K562 (cell line): Measurements from ENCODE around the gene SCN1A. TPM values are rescaled to one million over a fixed set of nuclear protein-coding genes. Genes with fewer than 3 reads are reported as not detected.
A peak's percentile ranks its signal among the peaks of the same experiment; 100 is the strongest.

Experiments
- ATAC-seq: fragments of 200-7000 bp; cut with Tn5 transposase; 3 replicates; pipeline ENCODE4 v1.9.1; 2020; ENCODE audit warnings: moderate library complexity
- BruUV-seq: library from RNA; stranded (reverse); fragments of 400-500 nt; replicated peaks from 2 replicates; lab custom pipeline; 2021; lab: Mats Ljungman, UMichigan
- CTCF ChIA-PET: fragments of 300-600 bp; formaldehyde crosslinking; extraction: SDS; loops from one replicate; lab custom pipeline; 2021; ENCODE audit warnings: low intra/inter-chr PET ratio; lab: Yijun Ruan, JAX
- POLR2A ChIA-PET: fragments of 300-600, 350-650 bp; sonication (Branson Sonifier 250); formaldehyde crosslinking; extraction: SDS; loops from one replicate; lab custom pipeline; 2021; ENCODE audit warnings: antibody characterized with exemption, inconsistent platforms; lab: Yijun Ruan, JAX
- DNase-seq, 4 experiments: peaks; one replicate each; pipeline versions ENCODE4 v3.0.0 to v3.0.0-alpha.2; 2011 to 2018; ENCODE audit warnings: low spot score in 3 of 4, mixed read lengths in 3 of 4; ENCODE audit errors: extremely low read depth in 1 of 4
- FAIRE-seq: peaks from 2 replicates; lab custom pipeline; 2011; peaks lifted over from hg19 to GRCh38; lab: Jason Lieb, UNC
- H2AFZ ChIP-seq: 2 replicates; pipeline ENCODE4 v1.6.0; 2011; ENCODE audit warnings: low read depth, low read length, control low read depth, inconsistent platforms
- H3K27ac ChIP-seq: fragments of 200-600 bp; 3 replicates; pipeline ENCODE4 v1.8.0; 2011; ENCODE audit warnings: low read depth, mild to moderate bottlenecking, control low read depth, inconsistent platforms, low read length, moderate library complexity, mixed read lengths; ENCODE audit errors: extremely low read depth
- H3K27me3 ChIP-seq, 2 experiments: fragments of 300-600 bp in 1 of 2; 2 replicates in 1 of 2; 3 replicates in 1 of 2; pipeline versions ENCODE4 v1.6.0 to v1.8.0; 2011; ENCODE audit warnings: inconsistent platforms in 2 of 2, low read length in 2 of 2, mild to moderate bottlenecking in 1 of 2, mixed read lengths in 1 of 2, moderate library complexity in 1 of 2; ENCODE audit not compliant: control insufficient read depth in 2 of 2, insufficient read depth in 2 of 2
- H3K36me3 ChIP-seq: fragments of 300-600 bp; 3 replicates; pipeline ENCODE4 v1.8.0; 2011; ENCODE audit warnings: mild to moderate bottlenecking, low read length, inconsistent platforms; ENCODE audit not compliant: control insufficient read depth, insufficient read depth
- H3K4me1 ChIP-seq, 2 experiments: fragments of 200-600 bp in 1 of 2; replicated peaks in 1 of 2; 2 replicates in 1 of 2; 3 replicates in 1 of 2; pipeline versions ENCODE4 v1.5.1 to v1.8.0; 2011; ENCODE audit warnings: inconsistent platforms in 2 of 2, low read length in 2 of 2, mild to moderate bottlenecking in 1 of 2, mixed read lengths in 1 of 2, moderate library complexity in 1 of 2; ENCODE audit not compliant: control insufficient read depth in 2 of 2, insufficient read depth in 2 of 2
- H3K4me2 ChIP-seq: 2 replicates; pipeline ENCODE4 v1.6.1; 2011; ENCODE audit warnings: low read length, control low read depth, inconsistent platforms, mixed read lengths; ENCODE audit not compliant: insufficient read depth
- H3K4me3 ChIP-seq: fragments of 200-600 bp; sonication (generic), shearing (Covaris generic); 2 replicates; pipeline ENCODE4 v1.5.1; 2016; ENCODE audit warnings: control low read depth, inconsistent platforms
- H3K79me2 ChIP-seq: fragments of 200-600 bp; 3 replicates; pipeline ENCODE4 v1.8.0; 2011; ENCODE audit warnings: low read length, inconsistent platforms; ENCODE audit not compliant: control insufficient read depth, insufficient read depth
- H3K9ac ChIP-seq, 2 experiments: 2 replicates each; pipeline versions ENCODE4 v1.6.0 to v1.6.1; 2011; ENCODE audit warnings: low read depth in 2 of 2, low read length in 2 of 2, control low read depth in 1 of 2, inconsistent platforms in 1 of 2, mild to moderate bottlenecking in 1 of 2, mixed read lengths in 1 of 2; ENCODE audit not compliant: insufficient read depth in 1 of 2
- H3K9me1 ChIP-seq: one replicate; pipeline ENCODE4 v1.6.0; 2011; ENCODE audit warnings: inconsistent platforms, mild to moderate bottlenecking, low read length, moderate library complexity; ENCODE audit not compliant: control insufficient read depth, insufficient read depth
- H3K9me3 ChIP-seq: replicated peaks from 2 replicates; pipeline ENCODE4 v1.5.1; 2011; ENCODE audit warnings: low read depth, low read length, inconsistent platforms; ENCODE audit not compliant: control insufficient read depth, insufficient read depth
- H4K20me1 ChIP-seq: replicated peaks from 2 replicates; pipeline ENCODE4 v1.6.1; 2011; ENCODE audit warnings: low read length, inconsistent platforms, mixed read lengths; ENCODE audit not compliant: control insufficient read depth, insufficient read depth
- CTCF ChIP-seq, 3 experiments: IDR thresholded peaks in 2 of 3; conservative IDR thresholded peaks in 1 of 3; 2 replicates each; pipeline ENCODE4 v1.5.1; 2011 to 2012; ENCODE audit warnings: low read length in 3 of 3, mild to moderate bottlenecking in 3 of 3, control low read depth in 2 of 3, improper control_type of control experiment in 1 of 3, inconsistent platforms in 1 of 3, low read depth in 1 of 3, mixed read lengths in 1 of 3, moderate library complexity in 1 of 3; ENCODE audit not compliant: insufficient read depth in 2 of 3
- DACH1 ChIP-seq: fragments of 450-650 bp; IDR thresholded peaks from 2 replicates; pipeline ENCODE4 v1.6.1; 2018; ENCODE audit not compliant: partially characterized antibody
- FOXK2 ChIP-seq, 2 experiments: fragments of 450-650 bp; IDR thresholded peaks in 1 of 2; conservative IDR thresholded peaks in 1 of 2; 2 replicates each; pipeline ENCODE4 v1.6.1; 2016; ENCODE audit warnings: low read depth in 2 of 2, mild to moderate bottlenecking in 1 of 2
- FOXP1 ChIP-seq: sonication (generic); formaldehyde crosslinking; IDR thresholded peaks from 2 replicates; pipeline ENCODE4 v1.8.0; 2022; ENCODE audit warnings: mild to moderate bottlenecking, missing genetic modification reagents
- HINFP ChIP-seq: fragments of 450-650 bp; conservative IDR thresholded peaks from 2 replicates; pipeline ENCODE4 v1.6.1; 2016; ENCODE audit warnings: missing genetic modification characterization, low read depth, mild to moderate bottlenecking, control low read depth, missing compliant biosample characterization
- HIVEP1 ChIP-seq: fragments of 250-450 bp; sonication (Bioruptor Pico); IDR thresholded peaks from 2 replicates; pipeline ENCODE4 v1.4.0; 2020; ENCODE audit warnings: mild to moderate bottlenecking
- HSF4 ChIP-seq: fragments of 250-450 bp; sonication (Bioruptor Pico); IDR thresholded peaks from 2 replicates; pipeline ENCODE4 v2.1.2; 2022; ENCODE audit warnings: mild to moderate bottlenecking, moderate library complexity, borderline replicate concordance
- KHSRP ChIP-seq: fragments of 450-650 bp; IDR thresholded peaks from 2 replicates; pipeline ENCODE4 v1.6.1; 2017
- MAX ChIP-seq: sonication (generic); formaldehyde crosslinking; IDR thresholded peaks from 2 replicates; pipeline ENCODE4 v1.9.0; 2022; ENCODE audit warnings: mild to moderate bottlenecking, missing genetic modification reagents
- MCM5 ChIP-seq: fragments of 450-650 bp; IDR thresholded peaks from 2 replicates; pipeline ENCODE4 v1.6.1; 2016; ENCODE audit warnings: low read depth
- NBN ChIP-seq: fragments of 450-650 bp; IDR thresholded peaks from 2 replicates; pipeline ENCODE4 v1.6.1; 2016; ENCODE audit warnings: low read depth, mild to moderate bottlenecking
- NFE2L1 ChIP-seq: fragments of 450-650 bp; IDR thresholded peaks from 2 replicates; pipeline ENCODE4 v1.6.1; 2016; ENCODE audit warnings: missing genetic modification characterization, low read depth, mild to moderate bottlenecking, missing compliant biosample characterization, moderate library complexity, borderline replicate concordance
- SAFB ChIP-seq: fragments of 200-400 bp; formaldehyde crosslinking; IDR thresholded peaks from 2 replicates; pipeline ENCODE4 v1.6.1; 2017; ENCODE audit warnings: low read depth, low read length, borderline replicate concordance
- SIN3B ChIP-seq: fragments of 450-650 bp; IDR thresholded peaks from 2 replicates; pipeline ENCODE4 v1.6.1; 2017; ENCODE audit warnings: low read depth, mild to moderate bottlenecking, moderate library complexity
- SMARCC2 ChIP-seq: fragments of 450-650 bp; IDR thresholded peaks from 2 replicates; pipeline ENCODE4 v1.6.1; 2017; ENCODE audit warnings: antibody characterized with exemption, moderate library complexity, mild to moderate bottlenecking, low read depth
- ZBED1 ChIP-seq: IDR thresholded peaks from 2 replicates; pipeline ENCODE4 v1.6.1; 2014
- ZNF263 ChIP-seq: sonication (generic); formaldehyde crosslinking; IDR thresholded peaks from 2 replicates; pipeline ENCODE4 v1.8.0; 2022; ENCODE audit warnings: mild to moderate bottlenecking, missing genetic modification reagents, borderline replicate concordance
- WGBS: fragments of 100-300 bp; shearing (Covaris generic); methylation state at CpG from one replicate; pipeline ENCODE4 v1.1.6; 2016; ENCODE audit warnings: low coverage, mixed read lengths; ENCODE audit not compliant: insufficient coverage; ENCODE audit errors: missing lambda C conversion rate; 5-methylcytosine and 5-hydroxymethylcytosine counted together
- in situ Hi-C: fragments of 300-500 bp; cut with MboI; formaldehyde crosslinking; loops from 4 replicates; pipeline ENCODE4 v1.15.0; 2018; ENCODE audit warnings: inconsistent platforms, mixed read lengths
- intact Hi-C: fragments of 100-400 bp; cut with micrococcal nuclease; formaldehyde crosslinking; loops from 2 replicates; pipeline ENCODE4 v1.14.2; 2022
- polyA plus RNA-seq, 8 experiments: library from polyadenylated mRNA; depleted of rRNA in 4 of 8; stranded (reverse) in 5 of 8; unstranded in 3 of 8; fragments of >200 nt; fragmentation: Nextera tagmentation in 2 of 8; fragmentation: Illumina TruSeq in 1 of 8; extraction: Ambion mirVana in 2 of 8; extraction: Trizol in 1 of 8; gene quantifications; 2 replicates each; pipeline versions ENCODE4 v1.2.1 to v1.2.3, GENCODE V29; 2011 to 2014; ENCODE audit warnings: inconsistent platforms in 1 of 8, missing spikeins in 1 of 8
- total RNA-seq, 7 experiments: library from RNA; depleted of rRNA in 6 of 7; stranded (reverse); fragments of >200 nt in 6 of 7; fragmentation: Illumina TruSeq in 2 of 7; extraction: Trizol in 2 of 7; gene quantifications; 2 replicates each; pipeline versions ENCODE4 v1.2.1 to v1.2.3, GENCODE V29; 2011 to 2021; ENCODE audit warnings: low replicate concordance in 1 of 7

The SCN1A gene
- total and polyA plus RNA-seq, 9 of the 15 experiments (the other 6 are each of a cell fraction or from before 2014, with no cell fraction given), result not detected

- 0 out of 2 replicates have a peak, but pooled peaks have one; percentile 53 for TF ChIP-seq ZNF263 (CRISPR knock-in tag)
- no peak for TF ChIP-seq NFE2L1
- peak; percentile 14 for TF ChIP-seq DACH1
- peak; percentile 95 for TF ChIP-seq MAX (CRISPR knock-in tag)
Measured at GRCh38 chr2:165953655-165954606, 173.9 kb downstream of the SCN1A start, which contains the start of gene TTC21B (continued).

GRCh38 chr2:165953306-165953654 is 174.5 kb downstream of the SCN1A start:
- WGBS, result under 1% methylated on average over 20 of the region's 24 CpGs
- POLR2A ChIA-PET, result interaction anchor here (0.6 to 3.1 kb wide), 9 partner anchors 9 to 1380 kb away, joined by 3 to 20 read pairs (median 4); partner anchors contain the start of gene SCN9A
- ATAC-seq (peak; percentile 78), FAIRE-seq (no peak), DNase-seq (no peak)
- H3K4me3 ChIP-seq, result peak overlapping the region; percentile 82
- peak overlapping the region; percentile 83 for H3K27ac ChIP-seq
- in situ Hi-C loops, result no loop called here
- intact Hi-C loops, result loop anchor here (5.0 to 10.0 kb wide), 3 partner anchors 154 to 472 kb away; partner anchors contain the start of gene SCN1A
- peaks cover 41% of the 10 kb centered on the region for H3K79me2 ChIP-seq
- no peaks in the 10 kb centered on the region for H3K27me3 ChIP-seq
- H3K9me1 ChIP-seq, result no peaks in the 10 kb centered on the region
- H3K4me1 ChIP-seq, result peaks cover 0 to 17% of the 10 kb centered on the region in 2 experiments; a peak in 3 of 5 replicates
- no peaks in the 10 kb centered on the region for H4K20me1 ChIP-seq
- BruUV-seq, result no TSS peak
- peak overlapping the region; percentile 79 for H2AFZ ChIP-seq
- H3K36me3 ChIP-seq, result peaks cover 19% of the 10 kb centered on the region; the same call in 2 of the 3 replicates
- H3K9me3 ChIP-seq, result no peaks in the 10 kb centered on the region
- peak overlapping the region; percentile 82 for H3K4me2 ChIP-seq
- peak overlapping the region; percentile 81 to 96 for H3K9ac ChIP-seq
- CTCF ChIA-PET, result interaction anchor here (1.0 to 1.7 kb wide), 2 partner anchors 153 to 175 kb away, joined by 3 to 16 read pairs; partner anchors contain the start of gene SCN1A
- TF ChIP-seq HIVEP1 (CRISPR knock-in tag) (no peak), FOXK2 (conservative IDR thresholded peaks at IDR 0.05 in 1 of 2, IDR thresholded peaks at IDR 0.05 in 1 of 2; ENCODE audit: low read depth in 2 of 2) (peak in 1 of 2 experiments; percentile 59; a peak in 3 of 4 replicates), SMARCC2 (no peak), HINFP (tag) (no peak), NBN (no peak), ZBED1 (no peak), SAFB (no peak), SIN3B (no peak), FOXP1 (0 out of 2 replicates have a peak, but pooled peaks have one; percentile 5), HSF4 (CRISPR knock-in tag) (no peak), CTCF (IDR thresholded peaks at IDR 0.05 in 2 of 3, conservative IDR thresholded peaks at IDR 0.05 in 1 of 3; ENCODE audit: insufficient read depth in 2 of 3, low read depth in 1 of 3, low read length in 3 of 3) (no peak), KHSRP (no peak), MCM5 (no peak)
